HepG2 (cell line): Measurements from ENCODE around the gene VGLL4. TPM values are rescaled to one million over a fixed set of nuclear protein-coding genes. Genes with fewer than 3 reads are reported as not detected.

Experiments
- CREM ChIP-seq, 2 experiments: sonication (generic) in 1 of 2; formaldehyde crosslinking in 1 of 2; IDR thresholded peaks; 2 replicates each; pipeline versions ENCODE4 v1.4.0 to v1.6.1; 2016 to 2020; ENCODE audit warnings: antibody characterized with exemption in 1 of 2, mild to moderate bottlenecking in 1 of 2, missing genetic modification reagents in 1 of 2
- FOSL1 ChIP-seq: sonication (generic); formaldehyde crosslinking; IDR thresholded peaks from 2 replicates; pipeline ENCODE4 v1.9.0; 2021; ENCODE audit warnings: missing genetic modification reagents, borderline replicate concordance
- KDM4B ChIP-seq: sonication (generic); formaldehyde crosslinking; IDR thresholded peaks from 2 replicates; pipeline ENCODE4 v1.4.0; 2020; ENCODE audit warnings: missing genetic modification reagents
- KDM6A ChIP-seq: IDR thresholded peaks from 2 replicates; pipeline ENCODE4 v1.6.1; 2016; ENCODE audit warnings: low read depth
- MEF2D ChIP-seq: sonication (generic); formaldehyde crosslinking; IDR thresholded peaks from 2 replicates; pipeline ENCODE4 v1.5.1; 2020; ENCODE audit warnings: mild to moderate bottlenecking, missing genetic modification reagents
- NFYB ChIP-seq: sonication (generic); formaldehyde crosslinking; IDR thresholded peaks from 2 replicates; pipeline ENCODE4 v1.4.0; 2020; ENCODE audit warnings: missing genetic modification reagents
- POGZ ChIP-seq: sonication (generic); formaldehyde crosslinking; IDR thresholded peaks from 2 replicates; pipeline ENCODE4 v1.4.0; 2020; ENCODE audit warnings: mild to moderate bottlenecking, missing genetic modification reagents
- SNAI1 ChIP-seq: sonication (generic); formaldehyde crosslinking; IDR thresholded peaks from 2 replicates; pipeline ENCODE4 v1.5.0; 2020; ENCODE audit warnings: mild to moderate bottlenecking, missing genetic modification reagents, borderline replicate concordance
- SOX6 ChIP-seq, 2 experiments: fragments of 450-650 bp in 1 of 2; sonication (generic) in 1 of 2; formaldehyde crosslinking in 1 of 2; IDR thresholded peaks; 2 replicates each; pipeline versions ENCODE4 v1.4.0 to v1.6.1; 2017 to 2020; ENCODE audit warnings: antibody characterized with exemption in 1 of 2, mild to moderate bottlenecking in 1 of 2, missing genetic modification reagents in 1 of 2
- TARDBP ChIP-seq: sonication (generic); formaldehyde crosslinking; IDR thresholded peaks from 2 replicates; pipeline ENCODE4 v1.8.0; 2022; ENCODE audit warnings: mild to moderate bottlenecking, missing genetic modification reagents
- ZNF652 ChIP-seq: IDR thresholded peaks from 2 replicates; pipeline ENCODE4 v1.6.1; 2016; ENCODE audit warnings: low read depth, borderline replicate concordance
- polyA plus RNA-seq, 8 experiments: library from polyadenylated mRNA; depleted of rRNA in 3 of 8; stranded (reverse) in 7 of 8; unstranded in 1 of 8; fragments of >200 nt; fragmentation: Illumina TruSeq in 4 of 8; extraction: Trizol in 4 of 8; gene quantifications; 2 replicates each; pipeline versions ENCODE4 v1.2.1 to v1.2.3, GENCODE V29; 2011 to 2016; ENCODE audit warnings: low read depth in 4 of 8, missing spikeins in 1 of 8, mixed read lengths in 1 of 8; ENCODE audit not compliant: insufficient read depth in 1 of 8
- total RNA-seq, 5 experiments: library from RNA; depleted of rRNA; stranded (reverse); fragments of >200 nt; fragmentation: Illumina TruSeq; extraction: Trizol; gene quantifications; 2 replicates each; pipeline ENCODE4 v1.2.3, GENCODE V29; 2016; ENCODE audit warnings: low read depth in 1 of 5
- TF ChIP-seq, protein P1 (sequence below), 2 experiments: fragments of 450-650 bp in 1 of 2; sonication (generic) in 1 of 2; formaldehyde crosslinking; IDR thresholded peaks; 2 replicates each; pipeline versions ENCODE4 v1.5.0 to v1.8.0; 2020 to 2022; ENCODE audit warnings: mild to moderate bottlenecking in 1 of 2, missing genetic modification reagents in 1 of 2
- TF ChIP-seq, protein P2 (sequence below): sonication (generic); formaldehyde crosslinking; IDR thresholded peaks from 2 replicates; pipeline ENCODE4 v1.8.1; 2023; ENCODE audit warnings: mild to moderate bottlenecking, moderate library complexity, missing genetic modification reagents
- TF ChIP-seq, protein P3 (sequence below), 2 experiments: sonication (generic) in 1 of 2; formaldehyde crosslinking in 1 of 2; IDR thresholded peaks; 2 replicates each; pipeline versions ENCODE4 v1.4.0 to v1.6.1; 2018 to 2020; ENCODE audit warnings: missing genetic modification reagents in 2 of 2, borderline replicate concordance in 1 of 2, low read depth in 1 of 2, mild to moderate bottlenecking in 1 of 2, missing biosample characterization in 1 of 2
- TF ChIP-seq, protein P4 (sequence below): sonication (generic); formaldehyde crosslinking; IDR thresholded peaks from 2 replicates; pipeline ENCODE4 v1.5.0; 2020; ENCODE audit warnings: mild to moderate bottlenecking, missing genetic modification reagents, borderline replicate concordance

The VGLL4 gene
- total and polyA plus RNA-seq, 2 of the 13 experiments (the other 11 are each of a cell fraction or from before 2014, with no cell fraction given): 23.2 to 39.0 TPM

DNA sequence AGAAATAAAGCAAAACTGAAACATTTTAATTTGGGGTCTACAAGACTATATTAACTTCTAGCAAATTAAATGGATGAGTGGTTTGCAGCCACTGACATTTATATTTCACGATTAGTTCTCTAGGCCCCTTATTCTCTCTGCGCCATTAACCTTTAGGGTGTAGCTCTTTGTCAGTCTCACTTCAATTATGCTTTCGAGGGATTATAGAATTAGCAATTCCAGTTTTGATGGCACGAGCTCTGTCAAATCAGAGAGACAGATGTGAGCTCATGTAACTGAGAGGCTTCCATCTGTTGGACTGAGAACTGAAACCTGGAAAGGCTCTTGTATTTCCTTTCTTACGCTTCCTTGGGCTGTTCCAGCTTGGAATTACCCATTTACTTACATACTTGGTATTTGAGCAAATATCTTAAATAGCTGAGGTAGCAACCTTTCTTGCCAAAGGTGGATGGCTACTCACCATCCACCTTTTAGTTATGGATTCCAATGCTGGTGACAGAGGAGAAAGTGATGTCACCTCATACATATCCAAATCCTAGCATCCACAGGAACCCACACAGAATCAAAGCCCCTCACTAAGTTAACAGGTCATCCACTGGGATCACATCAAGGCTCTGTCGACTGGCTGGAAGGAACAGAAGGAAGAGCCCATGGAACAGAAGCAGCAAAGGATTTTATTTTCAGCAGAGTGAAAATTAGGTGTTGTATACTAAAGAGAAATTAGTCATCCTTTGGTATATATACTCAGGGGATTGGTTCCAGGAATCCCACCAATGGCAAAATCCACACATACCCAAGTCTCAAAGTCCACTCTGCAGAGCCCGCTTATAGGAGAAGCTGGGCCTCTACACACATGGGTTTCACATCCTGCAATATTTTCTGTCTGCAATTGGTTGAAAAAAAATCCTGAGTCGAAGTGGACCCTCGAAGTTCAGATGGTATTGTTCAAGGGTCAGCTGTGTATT, 20.8 kb downstream of the VGLL4 start (continued):
- TF ChIP-seq, protein P1, sequence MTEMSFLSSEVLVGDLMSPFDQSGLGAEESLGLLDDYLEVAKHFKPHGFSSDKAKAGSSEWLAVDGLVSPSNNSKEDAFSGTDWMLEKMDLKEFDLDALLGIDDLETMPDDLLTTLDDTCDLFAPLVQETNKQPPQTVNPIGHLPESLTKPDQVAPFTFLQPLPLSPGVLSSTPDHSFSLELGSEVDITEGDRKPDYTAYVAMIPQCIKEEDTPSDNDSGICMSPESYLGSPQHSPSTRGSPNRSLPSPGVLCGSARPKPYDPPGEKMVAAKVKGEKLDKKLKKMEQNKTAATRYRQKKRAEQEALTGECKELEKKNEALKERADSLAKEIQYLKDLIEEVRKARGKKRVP (CRISPR knock-in tag; IDR thresholded peaks at IDR 0.05): no peak
- peak; percentile 16; the same call in 1 of the 2 replicates for TF ChIP-seq ZNF652 (CRISPR knock-in tag)
- peak; percentile 63 for TF ChIP-seq NFYB
- TF ChIP-seq, protein P2, sequence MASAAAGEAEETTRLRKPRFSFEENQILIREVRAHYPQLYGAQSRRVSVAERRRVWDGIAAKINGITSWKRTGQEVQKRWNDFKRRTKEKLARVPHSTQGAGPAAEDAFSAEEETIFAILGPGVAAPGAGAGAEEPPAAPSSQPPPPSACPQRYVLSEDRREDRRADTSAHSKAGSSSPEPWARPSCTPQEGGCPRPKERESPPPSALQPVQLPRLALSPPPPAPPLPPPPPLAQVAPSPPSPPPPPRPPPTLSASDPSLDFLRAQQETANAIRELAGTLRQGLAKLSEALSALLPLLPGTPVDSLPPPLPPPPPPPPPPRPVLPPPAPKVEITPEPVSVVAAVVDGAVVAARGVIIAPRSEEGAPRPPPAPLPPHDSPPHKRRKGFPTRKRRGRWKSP: peak; percentile 44; the same call in 1 of the 2 replicates
- TF ChIP-seq KDM4B: no peak
- peak; percentile 75 for TF ChIP-seq POGZ
- TF ChIP-seq TARDBP (CRISPR knock-in tag): no peak
- no peak for TF ChIP-seq SNAI1 (CRISPR knock-in tag)
- TF ChIP-seq, protein P3, sequence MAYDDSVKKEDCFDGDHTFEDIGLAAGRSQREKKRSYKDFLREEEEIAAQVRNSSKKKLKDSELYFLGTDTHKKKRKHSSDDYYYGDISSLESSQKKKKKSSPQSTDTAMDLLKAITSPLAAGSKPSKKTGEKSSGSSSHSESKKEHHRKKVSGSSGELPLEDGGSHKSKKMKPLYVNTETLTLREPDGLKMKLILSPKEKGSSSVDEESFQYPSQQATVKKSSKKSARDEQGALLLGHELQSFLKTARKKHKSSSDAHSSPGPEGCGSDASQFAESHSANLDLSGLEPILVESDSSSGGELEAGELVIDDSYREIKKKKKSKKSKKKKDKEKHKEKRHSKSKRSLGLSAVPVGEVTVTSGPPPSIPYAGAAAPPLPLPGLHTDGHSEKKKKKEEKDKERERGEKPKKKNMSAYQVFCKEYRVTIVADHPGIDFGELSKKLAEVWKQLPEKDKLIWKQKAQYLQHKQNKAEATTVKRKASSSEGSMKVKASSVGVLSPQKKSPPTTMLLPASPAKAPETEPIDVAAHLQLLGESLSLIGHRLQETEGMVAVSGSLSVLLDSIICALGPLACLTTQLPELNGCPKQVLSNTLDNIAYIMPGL (CRISPR knock-in tag; IDR thresholded peaks at IDR 0.05; ENCODE audit: borderline replicate concordance in 1 of 2, low read depth in 1 of 2): 0 out of 4 replicates have a peak, but pooled peaks of 1 of the 2 experiments have one; percentile 30
- TF ChIP-seq CREM (IDR thresholded peaks at IDR 0.05): peak; percentile 48; the same call in 1 of the 2 replicates
- no peak for TF ChIP-seq CREM (CRISPR knock-in tag; IDR thresholded peaks at IDR 0.05)
- TF ChIP-seq KDM6A (CRISPR knock-in tag): peak; percentile 52
- TF ChIP-seq, protein P4, sequence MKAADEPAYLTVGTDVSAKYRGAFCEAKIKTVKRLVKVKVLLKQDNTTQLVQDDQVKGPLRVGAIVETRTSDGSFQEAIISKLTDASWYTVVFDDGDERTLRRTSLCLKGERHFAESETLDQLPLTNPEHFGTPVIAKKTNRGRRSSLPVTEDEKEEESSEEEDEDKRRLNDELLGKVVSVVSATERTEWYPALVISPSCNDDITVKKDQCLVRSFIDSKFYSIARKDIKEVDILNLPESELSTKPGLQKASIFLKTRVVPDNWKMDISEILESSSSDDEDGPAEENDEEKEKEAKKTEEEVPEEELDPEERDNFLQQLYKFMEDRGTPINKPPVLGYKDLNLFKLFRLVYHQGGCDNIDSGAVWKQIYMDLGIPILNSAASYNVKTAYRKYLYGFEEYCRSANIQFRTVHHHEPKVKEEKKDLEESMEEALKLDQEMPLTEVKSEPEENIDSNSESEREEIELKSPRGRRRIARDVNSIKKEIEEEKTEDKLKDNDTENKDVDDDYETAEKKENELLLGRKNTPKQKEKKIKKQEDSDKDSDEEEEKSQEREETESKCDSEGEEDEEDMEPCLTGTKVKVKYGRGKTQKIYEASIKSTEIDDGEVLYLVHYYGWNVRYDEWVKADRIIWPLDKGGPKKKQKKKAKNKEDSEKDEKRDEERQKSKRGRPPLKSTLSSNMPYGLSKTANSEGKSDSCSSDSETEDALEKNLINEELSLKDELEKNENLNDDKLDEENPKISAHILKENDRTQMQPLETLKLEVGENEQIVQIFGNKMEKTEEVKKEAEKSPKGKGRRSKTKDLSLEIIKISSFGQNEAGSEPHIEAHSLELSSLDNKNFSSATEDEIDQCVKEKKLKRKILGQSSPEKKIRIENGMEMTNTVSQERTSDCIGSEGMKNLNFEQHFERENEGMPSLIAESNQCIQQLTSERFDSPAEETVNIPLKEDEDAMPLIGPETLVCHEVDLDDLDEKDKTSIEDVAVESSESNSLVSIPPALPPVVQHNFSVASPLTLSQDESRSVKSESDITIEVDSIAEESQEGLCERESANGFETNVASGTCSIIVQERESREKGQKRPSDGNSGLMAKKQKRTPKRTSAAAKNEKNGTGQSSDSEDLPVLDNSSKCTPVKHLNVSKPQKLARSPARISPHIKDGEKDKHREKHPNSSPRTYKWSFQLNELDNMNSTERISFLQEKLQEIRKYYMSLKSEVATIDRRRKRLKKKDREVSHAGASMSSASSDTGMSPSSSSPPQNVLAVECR (CRISPR knock-in tag): no peak
- peak; percentile 80; the same call in 1 of the 2 replicates for TF ChIP-seq FOSL1 (CRISPR knock-in tag)
- peak; percentile 27; the same call in 1 of the 2 replicates for TF ChIP-seq MEF2D (CRISPR knock-in tag)
- TF ChIP-seq SOX6 (IDR thresholded peaks at IDR 0.05): no peak
- peak; percentile 75 for TF ChIP-seq SOX6 (CRISPR knock-in tag; IDR thresholded peaks at IDR 0.05)
